ENCODE data around the gene SHF.

SHF gene

GRCh38 chr15:45169608-45170480, 17.9 kb downstream of the SHF start:
- DNase-seq: no peak

GRCh38 chr15:45168751-45169551, 18.8 kb downstream of the SHF start:
- no peak for DNase-seq

- no peak for DNase-seq
Observed at GRCh38 chr15:45168286-45168685, 19.5 kb downstream of the SHF start.

- DNase-seq: no peak
Observed at GRCh38 chr15:45167631-45168205, 20.0 kb downstream of the SHF start.

- DNase-seq: peak; percentile 74
Observed at GRCh38 chr15:45166834-45167630, 20.7 kb downstream of the SHF start.

- DNase-seq: no peak
Observed at GRCh38 chr15:45165536-45165935, 22.2 kb downstream of the SHF start.

GRCh38 chr15:45164914-45165313, 22.9 kb downstream of the SHF start:
- DNase-seq: no peak

- no peak for DNase-seq
Observed at GRCh38 chr15:45163508-45163856, 24.3 kb downstream of the SHF start.

- peak; percentile 36 for DNase-seq
Observed at GRCh38 chr15:45162771-45163507, 24.8 kb downstream of the SHF start.

GRCh38 chr15:45161666-45162065, 26.1 kb downstream of the SHF start:
- no peak for DNase-seq

GRCh38 chr15:45157974-45158373, 29.8 kb downstream of the SHF start:
- DNase-seq: no peak

GRCh38 chr15:45156744-45157455, 30.9 kb downstream of the SHF start:
- no peak for DNase-seq

- DNase-seq: no peak
Observed at GRCh38 chr15:45155739-45156138, 32.0 kb downstream of the SHF start.

- DNase-seq: no peak
Observed at GRCh38 chr15:45151998-45152828, 35.6 kb downstream of the SHF start.

GRCh38 chr15:45150997-45151396, 36.8 kb downstream of the SHF start:
- no peak for DNase-seq

- DNase-seq: no peak
Observed at GRCh38 chr15:45150481-45150880, 37.3 kb downstream of the SHF start.

- DNase-seq: no peak
Observed at GRCh38 chr15:45149060-45149459, 38.7 kb downstream of the SHF start.

GRCh38 chr15:45148076-45149059, 39.4 kb downstream of the SHF start:
- no peak for DNase-seq

- no peak for DNase-seq
Observed at GRCh38 chr15:45147606-45148005, 40.2 kb downstream of the SHF start.

Data from central memory CD4-positive, alpha-beta T cell (primary cell).